NT2/D1 (cell line): ENCODE data around the gene ACSL5.

Experiments
- SUZ12 ChIP-seq: IDR thresholded peaks from 2 replicates; pipeline ENCODE4 v1.6.1; 2011; ENCODE audit not compliant: insufficient read length, insufficient read depth; ENCODE audit errors: extremely low read depth
- YY1 ChIP-seq: IDR thresholded peaks from 2 replicates; pipeline ENCODE4 v1.6.1; 2011; ENCODE audit not compliant: insufficient read length, insufficient read depth
- ZNF274 ChIP-seq: IDR thresholded peaks from 2 replicates; pipeline ENCODE4 v1.6.1; 2011; ENCODE audit warnings: mild to moderate bottlenecking, low read depth, low read length

GRCh38 chr10:112384141-112384540 lies 10.2 kb downstream of the ACSL5 start:
- no peak for TF ChIP-seq SUZ12
- no peak for TF ChIP-seq ZNF274
- no peak for TF ChIP-seq YY1
